DMS153 (cell line): ENCODE measurements around the gene GUCY1B1.

Source experiments
- DNase-seq: peaks from one replicate; lab custom pipeline; 2025; lab: John Stamatoyannopoulos, UW

Gene GUCY1B1

DNA sequence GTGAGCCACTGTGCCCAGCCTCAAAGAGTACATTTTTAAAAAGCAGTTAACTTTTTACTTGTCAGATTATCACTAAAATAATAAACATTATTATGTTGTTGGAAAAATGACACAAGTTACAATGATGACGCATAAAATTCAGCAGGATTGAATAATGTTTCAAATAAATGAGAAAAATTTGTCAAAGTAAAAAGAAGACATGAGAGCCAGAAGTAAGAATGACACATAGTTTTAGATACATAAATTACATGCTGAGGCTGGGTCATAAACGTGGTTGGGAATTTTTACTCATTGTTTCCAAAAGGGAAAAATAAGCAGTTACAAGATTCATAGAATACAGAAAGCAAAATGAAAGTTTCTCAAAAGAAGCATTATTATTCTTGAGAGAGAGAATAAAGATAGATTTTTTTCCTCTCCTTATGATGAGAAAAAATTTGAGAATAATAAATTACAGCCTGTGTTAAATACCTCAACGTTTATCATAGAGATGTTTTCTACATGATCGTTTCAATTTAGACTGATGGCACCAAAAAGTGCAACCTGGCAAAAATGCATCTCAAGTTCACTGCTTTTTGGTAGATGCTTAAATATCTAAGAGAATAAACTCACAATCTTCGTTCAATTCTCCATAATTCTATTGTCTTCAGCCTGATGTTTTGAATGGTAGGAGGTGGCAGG, 40.4 kb downstream of the GUCY1B1 start:
- no peak for DNase-seq

GRCh38 chr4:155799794-155800123, 40.9 kb downstream of the GUCY1B1 start:
- DNase-seq: no peak

DNA sequence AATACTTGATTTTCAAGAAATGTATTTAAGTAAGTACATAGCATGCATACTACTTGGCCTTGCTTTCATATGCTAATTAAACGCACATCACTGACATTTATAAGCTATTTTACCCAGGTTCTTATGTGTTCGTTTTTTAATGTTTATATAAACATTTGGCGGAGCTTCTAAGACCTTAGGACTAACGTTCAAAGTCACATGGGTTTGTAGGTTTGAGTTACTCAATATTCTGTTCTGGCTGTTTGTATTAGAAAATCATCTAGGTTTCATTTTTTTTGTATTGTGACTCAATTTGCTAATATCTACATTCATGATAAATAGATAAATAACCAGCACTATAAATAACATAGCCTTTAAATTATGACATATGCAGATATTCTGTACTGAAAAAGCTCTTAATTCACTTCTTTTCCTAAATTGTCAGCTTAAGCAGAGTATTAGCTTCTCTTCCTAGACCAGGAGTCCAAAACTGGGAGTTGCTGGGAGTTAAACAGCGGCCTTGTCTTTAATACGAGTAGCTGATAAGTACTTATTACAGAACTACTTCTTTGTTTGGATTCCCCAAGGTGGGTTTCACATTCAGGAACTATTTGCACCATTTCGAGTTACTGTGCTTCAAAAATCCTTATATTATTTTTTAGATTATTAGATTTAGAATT, 42.0 kb downstream of the GUCY1B1 start:
- no peak for DNase-seq

DNA sequence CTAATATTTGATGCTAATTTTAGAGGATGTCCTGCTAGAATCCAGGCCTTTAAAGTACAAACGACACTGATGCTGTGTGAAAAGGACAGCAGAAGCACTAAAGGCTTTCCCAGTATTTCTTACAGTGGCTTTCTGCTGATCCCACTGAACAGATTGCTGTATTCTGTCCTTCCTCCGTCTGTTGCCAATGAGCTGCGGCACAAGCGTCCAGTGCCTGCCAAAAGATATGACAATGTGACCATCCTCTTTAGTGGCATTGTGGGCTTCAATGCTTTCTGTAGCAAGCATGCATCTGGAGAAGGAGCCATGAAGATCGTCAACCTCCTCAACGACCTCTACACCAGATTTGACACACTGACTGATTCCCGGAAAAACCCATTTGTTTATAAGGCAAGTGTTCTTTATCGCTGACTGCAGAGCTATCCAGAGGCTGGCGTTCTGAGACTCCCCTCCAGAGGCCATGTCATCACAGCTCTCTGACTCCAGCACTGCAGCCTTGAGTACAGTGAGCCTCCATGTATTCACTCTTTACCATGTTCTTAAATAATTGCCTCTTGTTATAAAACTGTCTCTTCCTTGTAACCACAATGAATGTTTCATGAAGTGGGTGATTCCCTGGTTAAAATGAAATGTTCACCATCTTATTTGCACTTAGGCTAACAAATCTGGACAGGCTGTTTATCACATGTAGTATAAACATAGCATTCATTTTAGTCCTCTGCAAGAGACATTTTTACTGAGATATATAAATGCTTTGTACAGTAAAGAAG, 43.6 kb downstream of the GUCY1B1 start:
- DNase-seq: no peak

- no peak for DNase-seq
Observed at GRCh38 chr4:155805016-155805415, 46.2 kb downstream of the GUCY1B1 start.

DNA sequence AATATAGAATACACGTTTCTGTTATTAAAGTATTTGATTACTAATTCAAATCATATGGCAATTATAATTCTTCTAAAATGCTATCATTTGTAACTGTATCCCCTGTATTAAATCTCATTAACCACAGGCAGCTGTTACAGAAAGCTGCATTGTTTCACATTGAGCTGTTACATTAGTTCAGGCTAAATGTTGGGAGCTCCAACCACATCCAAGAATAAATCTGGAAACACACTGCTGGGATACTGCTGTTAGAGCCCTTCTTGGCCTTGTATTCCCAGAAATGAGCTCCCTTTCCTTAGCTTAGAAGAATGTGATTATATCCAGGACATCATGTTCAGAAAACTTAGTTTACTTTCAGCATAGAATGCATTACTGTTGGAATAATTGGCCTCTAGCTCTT, 48.2 kb downstream of the GUCY1B1 start:
- no peak for DNase-seq

- DNase-seq: peak; percentile 49
Observed at GRCh38 chr4:155809835-155810234, 51.0 kb downstream of the GUCY1B1 start.

- no peak for DNase-seq
Observed at GRCh38 chr4:155811083-155811482, 52.3 kb downstream of the GUCY1B1 start.

DNA sequence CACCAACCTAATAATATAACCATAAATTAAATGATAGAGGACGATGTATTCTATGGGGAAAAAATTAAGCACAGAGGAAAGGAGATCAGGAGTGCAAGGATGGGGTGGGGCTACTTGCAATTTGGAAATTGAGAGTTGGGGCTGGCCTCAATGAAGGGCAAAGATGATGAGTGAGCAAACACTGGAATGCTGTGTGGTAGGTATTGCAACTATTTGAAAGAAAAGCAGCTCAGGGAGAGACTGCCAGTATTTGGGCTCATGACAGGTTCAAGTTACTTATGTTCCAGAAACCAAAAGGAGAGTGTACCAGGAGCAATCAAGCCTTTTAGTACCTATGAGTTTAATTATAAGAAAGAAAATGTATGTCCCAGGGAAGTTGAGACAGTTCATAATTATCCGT, 59.8 kb downstream of the GUCY1B1 start:
- no peak for DNase-seq

DNA sequence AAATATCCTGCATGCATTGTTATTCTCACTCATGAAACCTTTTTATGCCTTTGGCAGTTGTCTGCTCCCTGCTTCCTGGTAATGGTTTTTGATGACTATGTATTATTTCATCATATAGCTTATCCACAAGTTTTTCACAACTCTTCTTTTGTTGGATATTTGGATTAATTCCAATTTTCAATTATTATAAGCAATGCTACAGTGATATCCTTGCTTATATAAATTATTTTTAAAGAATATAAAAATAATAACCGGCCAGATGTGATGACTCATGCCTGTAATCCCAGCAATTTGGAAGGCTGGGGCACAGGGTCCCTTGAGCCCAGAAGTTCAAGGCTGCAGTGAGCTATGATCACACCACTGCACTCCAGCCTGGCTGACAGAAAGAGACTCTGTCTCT, 60.2 kb downstream of the GUCY1B1 start:
- no peak for DNase-seq

GRCh38 chr4:155820887-155821518, 62.2 kb downstream of the GUCY1B1 start:
- DNase-seq: no peak

GRCh38 chr4:155822572-155822971, 63.8 kb downstream of the GUCY1B1 start:
- no peak for DNase-seq

DNA sequence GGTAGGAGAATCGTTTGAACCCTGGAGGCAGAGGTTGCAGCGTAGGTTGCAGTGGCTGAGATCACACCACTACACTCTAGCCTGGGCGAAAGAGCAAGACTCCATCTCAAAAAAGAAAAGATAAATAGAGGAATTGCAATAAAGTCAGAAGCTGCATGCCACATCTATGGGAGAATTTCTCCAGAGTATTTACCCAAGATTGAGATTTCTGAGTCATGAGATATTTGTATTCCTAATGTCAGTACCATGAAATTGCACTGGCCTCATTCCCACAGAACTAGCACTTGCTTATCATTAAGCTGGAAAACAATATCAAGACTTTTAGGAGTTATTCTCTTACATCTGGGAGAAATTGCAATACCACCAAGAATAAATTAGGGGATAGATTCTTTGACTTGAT, 69.8 kb downstream of the GUCY1B1 start:
- DNase-seq: no peak

GRCh38 chr4:155832664-155833063, 73.8 kb downstream of the GUCY1B1 start:
- no peak for DNase-seq

GRCh38 chr4:155837203-155837796, 78.5 kb downstream of the GUCY1B1 start:
- DNase-seq: no peak

DNA sequence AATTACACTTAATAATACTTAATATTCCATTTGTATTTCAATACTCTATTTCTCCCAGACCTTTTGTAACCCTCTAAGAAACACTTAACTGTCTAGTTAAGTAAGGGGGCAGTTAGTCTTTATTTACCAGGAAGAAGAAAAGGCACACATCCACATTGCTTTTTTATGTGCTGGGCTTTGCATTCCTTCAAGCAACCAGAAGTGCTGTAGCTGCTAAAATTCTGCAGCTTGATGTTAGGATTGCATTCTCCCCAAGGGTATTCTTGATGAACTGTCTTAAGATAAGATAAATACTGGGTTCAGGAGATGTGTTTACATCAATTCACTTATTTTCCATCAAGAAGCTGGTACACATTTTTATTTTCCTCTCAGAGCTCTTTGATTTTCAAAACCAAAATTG, 83.3 kb downstream of the GUCY1B1 start:
- no peak for DNase-seq

- DNase-seq: no peak
Observed at GRCh38 chr4:155846929-155847328, 88.1 kb downstream of the GUCY1B1 start.

DNA sequence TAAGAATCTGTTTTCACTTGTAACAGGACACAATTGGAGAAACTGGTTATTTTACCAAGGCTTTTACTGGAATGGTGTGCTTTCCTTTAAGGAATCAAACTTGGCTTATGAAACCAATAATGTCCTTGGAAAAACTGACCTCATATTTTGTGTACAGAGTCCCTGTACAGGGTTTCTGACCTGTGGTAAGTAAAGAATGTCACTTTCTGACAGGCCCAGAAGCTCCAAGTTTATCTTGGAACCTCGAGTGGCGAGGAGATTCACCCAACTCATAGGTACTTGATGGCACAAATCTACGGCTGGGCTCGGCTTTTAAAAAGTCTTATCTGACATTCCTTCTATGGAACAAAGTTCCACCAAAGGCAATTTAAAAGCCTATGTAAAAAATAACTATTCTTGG, 90.2 kb downstream of the GUCY1B1 start:
- no peak for DNase-seq

- no peak for DNase-seq
Observed at GRCh38 chr4:155853189-155853588, 94.4 kb downstream of the GUCY1B1 start.

GRCh38 chr4:155854582-155855226, 95.9 kb downstream of the GUCY1B1 start:
- DNase-seq: peak; percentile 1

GRCh38 chr4:155855897-155856296, 97.1 kb downstream of the GUCY1B1 start:
- DNase-seq: no peak
